ENCODE results near the gene SIRPB2. TPM values are rescaled to one million over a fixed set of nuclear protein-coding genes. Genes with fewer than 3 reads are reported as not detected.

Gene SIRPB2
- total RNA-seq, 1 donor from 2014 or later: 0.13 TPM

DNA sequence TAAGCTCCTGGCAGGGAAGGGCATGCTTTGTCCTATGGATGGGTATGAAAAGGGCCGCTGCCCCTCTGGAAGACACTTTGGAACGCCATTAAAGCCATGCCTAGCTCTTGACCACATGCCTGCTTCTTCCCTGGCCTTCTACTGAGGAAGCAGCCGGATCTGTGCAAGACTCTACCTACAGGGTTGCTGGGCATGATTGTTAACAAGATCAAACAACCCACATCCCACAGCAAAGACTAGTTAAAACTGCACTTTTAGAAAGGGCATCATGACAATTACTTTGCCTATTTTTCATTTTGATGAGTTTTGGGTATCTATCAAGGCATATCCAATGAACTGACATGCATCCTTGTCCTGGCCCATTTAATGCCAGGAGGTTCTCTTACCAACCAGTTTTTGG lies 50.1 kb downstream of the SIRPB2 start:
- no peak for DNase-seq (ENCODE audit: low read depth in 2 of 2)

DNA sequence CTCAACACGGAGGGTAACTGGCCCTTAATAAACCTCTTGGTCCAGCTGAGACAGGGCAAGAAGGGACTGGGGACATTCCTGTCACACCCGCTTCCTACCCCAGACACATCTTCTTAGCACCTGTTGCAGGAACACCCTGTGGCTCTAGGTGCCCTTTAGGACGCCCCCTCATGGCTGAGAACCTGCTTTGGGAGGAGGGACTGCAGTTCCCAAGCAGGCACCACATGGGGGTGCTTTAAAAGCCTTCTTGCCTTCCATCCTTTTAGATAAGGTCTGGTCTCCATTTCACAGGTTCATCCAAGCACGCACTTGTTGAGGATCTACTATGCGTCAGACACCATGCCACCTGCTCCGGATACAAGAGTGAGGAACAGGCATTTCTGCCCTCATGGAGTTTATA lies 51.2 kb downstream of the SIRPB2 start:
- peak in 1 of 2 donors; percentile 40 for DNase-seq (ENCODE audit: low read depth in 2 of 2)

- DNase-seq (ENCODE audit: low read depth in 2 of 2): no peak
These were observed 52.9 kb downstream of the SIRPB2 start for GRCh38 chr20:1438361-1438760.

DNA sequence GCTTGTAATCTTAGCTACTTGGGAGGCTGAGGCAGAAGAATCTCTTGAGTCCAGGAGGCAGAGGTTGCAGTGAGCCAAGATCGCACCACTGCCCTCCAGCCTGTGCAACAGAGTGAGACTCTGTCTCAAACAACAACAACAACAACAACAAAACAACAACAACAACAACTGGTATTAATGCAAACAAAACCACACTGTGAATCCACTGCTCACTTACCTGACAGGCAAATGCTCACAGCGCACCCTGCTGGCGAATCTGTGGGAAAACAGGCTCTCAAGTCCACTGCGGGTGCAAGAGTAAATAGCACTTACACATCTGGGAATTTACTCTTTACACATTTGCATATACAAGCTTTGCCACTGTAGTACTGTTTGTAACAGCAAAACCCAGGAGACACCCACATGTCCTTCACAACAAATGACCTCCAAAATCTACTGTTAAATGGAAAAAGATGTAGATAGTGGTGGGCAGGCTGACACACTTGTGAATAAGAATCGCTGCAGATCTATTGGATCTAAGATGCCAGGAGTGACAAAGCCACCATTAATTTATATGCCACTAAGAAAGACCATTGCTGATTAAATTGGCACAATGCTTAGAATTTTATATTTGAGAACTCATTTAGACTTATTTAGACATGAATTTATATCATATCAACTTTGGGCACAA lies 53.9 kb downstream of the SIRPB2 start:
- DNase-seq (ENCODE audit: low read depth in 2 of 2): peak; percentile 82 to 91

GRCh38 chr20:1436263-1436662 lies 55.0 kb downstream of the SIRPB2 start:
- DNase-seq (ENCODE audit: low read depth in 2 of 2): no peak

GRCh38 chr20:1435337-1435699 lies 55.9 kb downstream of the SIRPB2 start:
- DNase-seq (ENCODE audit: low read depth in 2 of 2): no peak

DNA sequence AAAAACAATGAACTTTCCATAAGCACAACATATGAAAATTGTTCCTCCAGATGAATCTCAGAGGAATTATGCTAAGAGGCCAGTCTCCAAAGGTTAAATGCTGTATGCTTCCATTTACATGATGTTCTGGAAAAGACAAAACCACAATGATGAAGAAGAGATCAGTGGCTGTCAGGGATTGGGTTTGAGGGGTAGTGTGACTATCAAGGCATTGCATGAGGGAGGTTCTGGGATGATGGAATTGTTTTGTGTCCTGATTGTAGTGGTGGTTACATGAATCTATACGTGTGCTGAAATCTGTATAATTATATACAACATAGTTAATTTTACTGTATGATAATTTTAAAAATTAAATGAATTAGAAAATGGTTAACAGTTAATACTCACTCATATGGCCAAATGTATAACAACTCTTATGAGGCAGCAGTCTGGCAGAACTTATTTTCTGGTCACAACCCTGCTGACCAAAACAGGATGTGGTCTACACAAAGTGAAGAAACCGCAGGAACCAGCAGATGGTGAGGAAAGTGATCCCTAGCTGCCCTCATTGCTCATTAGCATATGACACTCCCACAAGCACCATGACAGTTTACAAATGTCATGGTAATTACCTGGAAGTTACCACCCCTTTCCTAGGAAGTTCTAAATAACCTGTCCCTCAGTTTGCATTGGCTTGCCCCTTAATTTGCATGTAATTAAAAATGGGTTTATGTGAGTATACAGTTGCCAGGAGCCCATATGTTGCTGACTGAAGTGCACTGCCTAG lies 56.5 kb downstream of the SIRPB2 start:
- DNase-seq (ENCODE audit: low read depth in 2 of 2): peak; percentile 72 to 90

DNA sequence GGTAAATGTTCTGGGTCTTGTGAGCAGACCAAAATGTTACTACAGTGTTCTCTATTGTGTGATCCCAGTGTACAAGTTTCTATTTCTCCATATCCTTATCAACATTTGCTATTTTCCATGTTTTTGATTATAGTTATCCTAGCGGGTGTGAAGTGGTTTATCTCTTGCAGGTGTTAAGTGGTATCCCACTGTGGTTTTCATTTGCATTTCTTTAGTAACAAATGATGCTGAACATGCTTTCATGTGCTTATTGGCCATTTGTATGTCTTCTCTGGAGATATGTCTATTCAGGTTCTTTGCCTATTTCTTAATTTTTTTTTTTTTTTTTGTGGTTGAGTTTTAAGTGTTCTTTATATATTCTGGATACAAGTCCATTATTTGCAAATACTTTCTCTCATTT lies 60.1 kb downstream of the SIRPB2 start:
- DNase-seq (ENCODE audit: low read depth in 2 of 2): no peak

DNA sequence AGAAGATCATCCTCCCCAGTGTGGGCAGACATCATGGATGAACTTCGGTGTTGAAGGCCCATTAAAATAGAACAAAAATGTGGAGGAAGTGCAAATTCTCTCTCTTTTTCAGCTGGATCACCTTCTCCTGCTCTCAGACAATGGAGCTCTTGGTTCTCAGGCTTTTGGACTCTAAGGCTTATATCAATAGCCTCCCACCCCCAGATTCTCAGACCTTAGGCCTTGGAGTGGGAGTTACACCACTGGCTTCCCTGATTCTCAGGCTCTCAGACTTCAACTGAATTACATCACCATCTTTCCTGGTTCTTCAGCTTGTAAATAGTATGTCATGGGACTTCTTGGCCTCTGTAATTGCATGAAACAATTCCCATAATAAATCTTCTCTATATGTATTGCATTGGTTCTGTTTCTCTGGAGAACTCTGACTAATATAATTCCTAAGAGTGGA lies 61.2 kb downstream of the SIRPB2 start:
- DNase-seq (ENCODE audit: low read depth in 2 of 2): peak in 1 of 2 donors; percentile 73

- DNase-seq (ENCODE audit: low read depth in 2 of 2): no peak
These were observed 62.0 kb downstream of the SIRPB2 start for GRCh38 chr20:1429143-1429728.

DNA sequence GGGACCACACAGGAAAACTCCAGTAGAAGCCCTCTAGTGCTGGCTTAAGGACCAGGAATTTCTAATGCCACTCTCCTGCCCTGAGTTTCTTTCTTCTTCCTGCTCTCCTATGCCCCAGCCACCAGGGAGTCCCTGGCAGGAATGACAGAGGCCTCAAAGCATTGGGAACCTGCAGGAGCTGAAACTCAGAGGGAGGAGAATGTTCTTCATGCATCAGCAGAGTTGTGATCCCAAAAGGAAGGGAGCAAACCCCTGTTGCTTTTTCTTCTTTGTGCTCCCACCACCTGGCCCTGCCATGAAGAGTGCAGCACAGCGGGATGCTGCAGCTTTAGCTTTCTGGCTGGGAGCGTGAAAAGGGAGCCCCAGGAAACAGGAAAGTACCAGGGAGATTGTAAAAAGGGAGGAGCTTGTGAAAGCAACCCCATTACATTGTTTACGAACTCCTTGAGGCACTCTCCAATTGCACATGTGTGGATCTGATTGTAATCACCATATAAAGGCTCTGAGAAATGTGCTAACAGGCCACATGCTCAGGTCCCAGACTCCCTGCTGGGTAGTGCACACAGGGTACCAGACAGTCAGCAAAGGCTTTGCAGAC lies 63.7 kb downstream of the SIRPB2 start:
- no peak for DNase-seq (ENCODE audit: low read depth in 2 of 2)

DNA sequence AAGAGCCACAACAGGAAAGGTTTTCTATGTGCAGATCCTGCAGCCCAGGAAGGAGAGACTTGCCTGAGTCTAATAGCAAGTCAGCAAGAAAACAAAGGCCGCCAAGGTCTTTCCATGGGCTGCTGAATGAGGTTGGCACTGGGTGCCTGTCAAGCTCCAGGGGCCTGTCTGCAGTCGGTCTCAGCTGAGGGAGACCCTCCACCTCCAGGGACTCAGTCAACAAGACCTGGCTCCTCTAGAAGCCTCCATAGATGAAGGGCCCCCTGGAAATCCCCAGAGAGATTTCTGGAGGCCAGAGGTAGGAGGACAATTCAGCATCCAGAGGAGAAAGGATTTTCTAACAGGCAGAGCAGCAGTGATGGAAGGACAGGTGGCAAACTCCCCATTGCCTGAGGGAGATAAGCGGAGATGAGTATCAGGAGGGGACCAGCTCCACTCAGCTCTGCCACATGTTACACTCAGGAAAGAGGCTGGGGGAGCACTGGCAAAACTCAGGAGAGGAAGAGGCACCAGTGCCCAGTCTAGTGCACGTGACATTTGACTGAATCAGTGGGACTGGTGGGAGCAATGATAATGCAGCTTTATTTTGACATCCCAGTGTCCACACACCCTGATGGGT lies 64.9 kb downstream of the SIRPB2 start:
- DNase-seq (ENCODE audit: low read depth in 2 of 2): no peak

Other genes with a start within 250 kb of the SIRPB2 start
- 1.8 and 2.4 TPM in 2 replicates for gene SNPH, start 225.1 kb downstream of the SIRPB2 start, total RNA-seq
- 4.0 and 4.3 TPM in 2 replicates for gene SDCBP2, start 162.3 kb downstream of the SIRPB2 start, total RNA-seq
- 276 and 393 TPM in 2 replicates for gene FKBP1A, start 98.4 kb downstream of the SIRPB2 start, total RNA-seq
- 19.1 and 25.3 TPM in 2 replicates for gene NSFL1C, start 24.6 kb downstream of the SIRPB2 start, total RNA-seq
- not detected in 2 replicates for gene SIRPD, start 66.3 kb upstream of the SIRPB2 start, total RNA-seq
- gene SIRPB1, start 128.6 kb upstream of the SIRPB2 start, total RNA-seq: 1.3 TPM in 2 replicates
- gene SIRPG, start 166.4 kb upstream of the SIRPB2 start, total RNA-seq: not detected in 2 replicates

Measured in dermis microvascular lymphatic vessel endothelial cell (primary cell).